IMR-90 (cell line): ENCODE data around the gene SLC22A4. TPM values are rescaled to one million over a fixed set of nuclear protein-coding genes. Genes with fewer than 3 reads are reported as not detected.
A peak's percentile ranks its signal among the peaks of the same experiment; 100 is the strongest.

Source experiments
- ATAC-seq: fragments of 200-7000 bp; cut with Tn5 transposase; 2 replicates; pipeline ENCODE4 v1.9.1; 2020; ENCODE audit warnings: low read depth, mild to moderate bottlenecking, moderate library complexity
- BruUV-seq: library from RNA; stranded (reverse); fragments of 400-500 nt; replicated peaks from 2 replicates; lab custom pipeline; 2021; lab: Mats Ljungman, UMichigan
- CTCF ChIA-PET: fragments of 300-600 bp; formaldehyde crosslinking; extraction: SDS; loops from one replicate; lab custom pipeline; 2021; ENCODE audit warnings: antibody characterized with exemption; lab: Yijun Ruan, JAX
- POLR2A ChIA-PET: fragments of 300-600 bp; sonication (Branson Sonifier 250); formaldehyde crosslinking; loops from one replicate; lab custom pipeline; 2022; ENCODE audit warnings: antibody characterized with exemption; ENCODE audit not compliant: unreplicated experiment; lab: Charles Lee
- DNase-seq: peaks from one replicate; pipeline ENCODE4 v3.0.0; 2013
- H2AFZ ChIP-seq: replicated peaks from 2 replicates; pipeline ENCODE3; 2013; ENCODE audit warnings: low read length, mild to moderate bottlenecking; ENCODE audit not compliant: poor library complexity
- H2AK5ac ChIP-seq: 2 replicates; pipeline ENCODE4 v1.6.1; 2013; ENCODE audit warnings: low read depth, low read length, inconsistent platforms
- H2AK9ac ChIP-seq: replicated peaks from 2 replicates; pipeline ENCODE3; 2013; ENCODE audit warnings: mild to moderate bottlenecking, low read depth, low read length, moderate library complexity; ENCODE audit not compliant: poor library complexity
- H2BK120ac ChIP-seq: 2 replicates; pipeline ENCODE4 v1.6.1; 2013; ENCODE audit warnings: low read depth, low read length, inconsistent platforms
- H2BK15ac ChIP-seq: 3 replicates; pipeline ENCODE4 v1.6.1; 2013; ENCODE audit warnings: low read depth, low read length, inconsistent platforms
- H2BK20ac ChIP-seq: 2 replicates; pipeline ENCODE4 v1.6.1; 2013; ENCODE audit warnings: low read depth, mild to moderate bottlenecking, inconsistent platforms, low read length, moderate library complexity
- H2BK5ac ChIP-seq: 2 replicates; pipeline ENCODE4 v1.6.1; 2013; ENCODE audit warnings: mild to moderate bottlenecking, low read depth, low read length, inconsistent platforms; ENCODE audit not compliant: poor library complexity, severe bottlenecking
- H3K14ac ChIP-seq: replicated peaks from 2 replicates; pipeline ENCODE4 v1.6.1; 2013; ENCODE audit warnings: low read depth, low read length, inconsistent platforms
- H3K18ac ChIP-seq: 2 replicates; pipeline ENCODE4 v1.6.1; 2013; ENCODE audit warnings: low read depth, low read length, control low read depth
- H3K23ac ChIP-seq: 2 replicates; pipeline ENCODE4 v1.6.1; 2013; ENCODE audit warnings: low read depth, low read length, inconsistent platforms
- H3K27ac ChIP-seq: 2 replicates; pipeline ENCODE4 v1.5.1; 2013; ENCODE audit warnings: mild to moderate bottlenecking, control low read depth, low read length; ENCODE audit not compliant: insufficient read depth
- H3K27me3 ChIP-seq: 2 replicates; pipeline ENCODE4 v1.6.1; 2013; ENCODE audit warnings: low read length; ENCODE audit not compliant: control insufficient read depth, insufficient read depth
- H3K36me3 ChIP-seq: 2 replicates; pipeline ENCODE4 v1.6.1; 2013; ENCODE audit warnings: low read length, mixed read lengths; ENCODE audit not compliant: control insufficient read depth, insufficient read depth
- H3K4ac ChIP-seq: 2 replicates; pipeline ENCODE4 v1.6.1; 2013; ENCODE audit warnings: low read depth, low read length, inconsistent platforms
- H3K4me1 ChIP-seq: 2 replicates; pipeline ENCODE4 v1.6.1; 2013; ENCODE audit warnings: low read length, mixed read lengths; ENCODE audit not compliant: control insufficient read depth, insufficient read depth
- H3K4me2 ChIP-seq: 2 replicates; pipeline ENCODE4 v1.6.1; 2013; ENCODE audit warnings: low read depth, mild to moderate bottlenecking, control low read depth, low read length, moderate library complexity
- H3K4me3 ChIP-seq: 2 replicates; pipeline ENCODE4 v1.5.1; 2013; ENCODE audit warnings: low read depth, mild to moderate bottlenecking, control low read depth, low read length, moderate library complexity; ENCODE audit not compliant: insufficient read depth
- H3K56ac ChIP-seq: 2 replicates; pipeline ENCODE4 v1.6.1; 2013; ENCODE audit warnings: low read length, inconsistent platforms; ENCODE audit not compliant: insufficient read depth; ENCODE audit errors: extremely low read depth
- H3K79me1 ChIP-seq, 2 experiments: 2 replicates each; pipeline ENCODE4 v1.6.1; 2013; ENCODE audit warnings: low read length in 2 of 2, inconsistent platforms in 1 of 2, low read depth in 1 of 2
- H3K9ac ChIP-seq: 2 replicates; pipeline ENCODE4 v1.6.1; 2013; ENCODE audit warnings: low read depth, low read length, control low read depth
- H3K9me1 ChIP-seq: 2 replicates; pipeline ENCODE4 v1.6.1; 2013; ENCODE audit warnings: low read length, inconsistent platforms; ENCODE audit not compliant: insufficient read depth
- H3K9me3 ChIP-seq: 2 replicates; pipeline ENCODE4 v1.6.1; 2013; ENCODE audit warnings: low read length; ENCODE audit not compliant: control insufficient read depth, insufficient read depth
- H4K20me1 ChIP-seq: 2 replicates; pipeline ENCODE4 v1.6.1; 2013; ENCODE audit warnings: low read length, inconsistent platforms; ENCODE audit not compliant: insufficient read depth
- H4K5ac ChIP-seq: 2 replicates; pipeline ENCODE4 v1.6.1; 2013; ENCODE audit warnings: mild to moderate bottlenecking, low read depth, low read length, control low read depth
- H4K8ac ChIP-seq, 2 experiments: 2 replicates each; pipeline ENCODE4 v1.6.1; 2013; ENCODE audit warnings: low read depth in 2 of 2, low read length in 2 of 2, control low read depth in 1 of 2, inconsistent platforms in 1 of 2
- H4K91ac ChIP-seq: 2 replicates; pipeline ENCODE4 v1.6.1; 2013; ENCODE audit warnings: low read depth, low read length, inconsistent platforms; ENCODE audit not compliant: insufficient read depth
- MXI1 ChIP-seq: IDR thresholded peaks from 2 replicates; pipeline ENCODE4 v1.6.1; 2012; ENCODE audit warnings: low read depth, mild to moderate bottlenecking, low read length, moderate library complexity, borderline replicate concordance
- WGBS, 2 experiments: methylation state at CpG; one replicate each; pipeline versions ENCODE4 v1.1.5 to v1.1.7; 2013; ENCODE audit warnings: missing lambda C conversion rate in 2 of 2; ENCODE audit not compliant: insufficient read length in 1 of 2; ENCODE audit errors: extremely low coverage in 2 of 2; 5-methylcytosine and 5-hydroxymethylcytosine counted together
- dilution Hi-C: fragments of 300-500 bp; cut with HindIII; formaldehyde crosslinking; loops from one replicate; pipeline ENCODE4 v1.14.3; 2018; ENCODE audit warnings: low sequenced_read_pairs; ENCODE audit not compliant: unreplicated experiment
- in situ Hi-C: fragments of 300-500 bp; cut with MboI; formaldehyde crosslinking; loops from 3 replicates; pipeline ENCODE4 v1.14.3; 2019; ENCODE audit warnings: low sequenced_read_pairs, inconsistent platforms, mixed read lengths
- intact Hi-C: fragments of 100-400 bp; cut with micrococcal nuclease; formaldehyde crosslinking; loops from 2 replicates; pipeline ENCODE4 v1.10.0; 2022
- polyA plus RNA-seq, 3 experiments: library from polyadenylated mRNA; depleted of rRNA; stranded (reverse); fragments of >200 nt; gene quantifications; 2 replicates each; pipeline ENCODE4 v1.2.3, GENCODE V29; 2012; ENCODE audit warnings: low replicate concordance in 1 of 3
- total RNA-seq: library from RNA; depleted of rRNA; stranded (reverse); fragments of >200 nt; gene quantifications from 2 replicates; pipeline ENCODE4 v1.2.3, GENCODE V29; 2012

SLC22A4 gene
- total and polyA plus RNA-seq, 2 of the 4 experiments (the other 2 are of a cell fraction) = 2.6 to 3.2 TPM

- Histone ChIP-seq H3K9ac (no peak overlapping the region), H2BK20ac (no peak overlapping the region), H3K4me3 (no peak overlapping the region), H3K9me1 (peaks cover 14% of the 10 kb centered on the region; the same call in 1 of the 2 replicates), H4K91ac (no peak overlapping the region), H4K8ac (no peak overlapping the region), H2AFZ (no peak overlapping the region), H4K5ac (no peak overlapping the region), H4K20me1 (no peaks in the 10 kb centered on the region), H3K4ac (no peak overlapping the region; the same call in 1 of the 2 replicates), H3K4me1 (peaks cover under 1% of the 10 kb centered on the region; the same call in 1 of the 2 replicates), H3K27ac (no peak overlapping the region), H2BK15ac (no peak overlapping the region), H3K18ac (no peak overlapping the region), H3K56ac (no peak overlapping the region; the same call in 1 of the 2 replicates), H3K23ac (no peak overlapping the region), H2AK9ac (peak overlapping the region; percentile 20), H3K79me1 (peaks cover 37 to 41% of the 10 kb centered on the region in 2 experiments), H3K36me3 (no peaks in the 10 kb centered on the region), H3K4me2 (no peak overlapping the region), H3K14ac (no peak overlapping the region; the same call in 1 of the 2 replicates), H3K9me3 (no peaks in the 10 kb centered on the region; the same call in 1 of the 2 replicates), H2AK5ac (no peak overlapping the region), H2BK5ac (no peak overlapping the region), H3K27me3 (no peaks in the 10 kb centered on the region), H2BK120ac (no peak overlapping the region)
- POLR2A ChIA-PET = no interaction called here
- dilution Hi-C loops = no loop called here
- 94% methylated on average over 3 of the region's 11 CpGs; no CpG with 5 or more reads in 1 of the 2 experiments for WGBS, 2 experiments
- in situ Hi-C loops = no loop called here
- intact Hi-C loops = no loop called here
- CTCF ChIA-PET = no interaction called here
- DNase-seq (no peak), ATAC-seq (no peak)
- BruUV-seq = no TSS peak
- TF ChIP-seq MXI1 = no peak
Measured at GRCh38 chr5:132301344-132302271, 7.4 kb downstream of the SLC22A4 start.
